BLaER1 (cell line): Measurements from ENCODE around the gene TNFRSF4.

ENCODE experiments used
- H3K27ac ChIP-seq: shearing (Covaris generic); formaldehyde crosslinking; 2 replicates; pipeline ENCODE4 v1.8.1; 2022
- H3K27me3 ChIP-seq: shearing (Covaris generic); formaldehyde crosslinking; 2 replicates; pipeline ENCODE4 v1.8.1; 2022
- H3K36me3 ChIP-seq: shearing (Covaris generic); formaldehyde crosslinking; 2 replicates; pipeline ENCODE4 v1.8.1; 2022
- H3K4me1 ChIP-seq: shearing (Covaris generic); formaldehyde crosslinking; 2 replicates; pipeline ENCODE4 v1.8.1; 2022
- H3K4me2 ChIP-seq: shearing (Covaris generic); formaldehyde crosslinking; 2 replicates; pipeline ENCODE4 v1.8.1; 2022
- H3K4me3 ChIP-seq: shearing (Covaris generic); formaldehyde crosslinking; 2 replicates; pipeline ENCODE4 v1.8.1; 2022
- H3K9ac ChIP-seq: shearing (Covaris generic); formaldehyde crosslinking; 2 replicates; pipeline ENCODE4 v1.8.1; 2022
- H3K9me3 ChIP-seq: shearing (Covaris generic); formaldehyde crosslinking; 2 replicates; pipeline ENCODE4 v1.8.1; 2022
- H4K20me1 ChIP-seq: shearing (Covaris generic); formaldehyde crosslinking; 2 replicates; pipeline ENCODE4 v1.8.1; 2022
- Cebpa-rat ChIP-seq: shearing (Covaris generic); IDR thresholded peaks from 2 replicates; pipeline ENCODE4 v1.8.1; 2022

The TNFRSF4 gene

DNA sequence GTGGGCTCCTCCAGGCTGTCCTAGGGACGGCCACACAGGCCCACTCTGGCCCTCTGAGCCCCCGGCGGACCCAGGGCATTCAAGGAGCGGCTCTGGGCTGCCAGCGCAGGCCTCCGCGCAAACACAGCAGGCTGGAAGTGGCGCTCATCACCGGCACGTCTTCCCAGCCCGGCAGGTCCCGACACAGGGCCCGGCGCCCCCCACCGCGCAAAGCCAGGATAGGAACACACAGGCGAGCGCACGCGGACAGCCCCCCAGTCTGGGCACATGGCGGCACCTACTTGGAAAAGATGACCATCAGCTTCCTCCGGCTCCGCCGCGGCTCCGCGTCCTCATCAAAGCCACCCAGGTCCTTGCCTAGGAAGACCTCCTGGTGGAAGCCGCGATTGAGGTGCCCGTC lies 14.2 kb upstream of the TNFRSF4 start:
- H3K4me2 ChIP-seq: no peak overlapping the region
- H3K36me3 ChIP-seq: peaks cover 68% of the 10 kb centered on the region
- no peak overlapping the region for H3K27ac ChIP-seq
- peaks cover 84% of the 10 kb centered on the region for H4K20me1 ChIP-seq
- no peak for TF ChIP-seq Cebpa-rat
- H3K9ac ChIP-seq: no peak overlapping the region
- no peak overlapping the region for H3K4me3 ChIP-seq
- H3K4me1 ChIP-seq: peaks cover 30% of the 10 kb centered on the region
- H3K9me3 ChIP-seq: no peaks in the 10 kb centered on the region
- H3K27me3 ChIP-seq: no peaks in the 10 kb centered on the region

- Histone ChIP-seq H3K27me3 (no peaks in the 10 kb centered on the region), H3K9me3 (no peaks in the 10 kb centered on the region), H3K27ac (no peak overlapping the region), H3K9ac (no peak overlapping the region), H4K20me1 (peaks cover 86% of the 10 kb centered on the region), H3K4me3 (no peak overlapping the region), H3K36me3 (peaks cover 76% of the 10 kb centered on the region), H3K4me1 (peaks cover 22% of the 10 kb centered on the region), H3K4me2 (no peak overlapping the region)
- TF ChIP-seq Cebpa-rat: no peak
Measured at GRCh38 chr1:1227386-1227785, 13.4 kb upstream of the TNFRSF4 start.

DNA sequence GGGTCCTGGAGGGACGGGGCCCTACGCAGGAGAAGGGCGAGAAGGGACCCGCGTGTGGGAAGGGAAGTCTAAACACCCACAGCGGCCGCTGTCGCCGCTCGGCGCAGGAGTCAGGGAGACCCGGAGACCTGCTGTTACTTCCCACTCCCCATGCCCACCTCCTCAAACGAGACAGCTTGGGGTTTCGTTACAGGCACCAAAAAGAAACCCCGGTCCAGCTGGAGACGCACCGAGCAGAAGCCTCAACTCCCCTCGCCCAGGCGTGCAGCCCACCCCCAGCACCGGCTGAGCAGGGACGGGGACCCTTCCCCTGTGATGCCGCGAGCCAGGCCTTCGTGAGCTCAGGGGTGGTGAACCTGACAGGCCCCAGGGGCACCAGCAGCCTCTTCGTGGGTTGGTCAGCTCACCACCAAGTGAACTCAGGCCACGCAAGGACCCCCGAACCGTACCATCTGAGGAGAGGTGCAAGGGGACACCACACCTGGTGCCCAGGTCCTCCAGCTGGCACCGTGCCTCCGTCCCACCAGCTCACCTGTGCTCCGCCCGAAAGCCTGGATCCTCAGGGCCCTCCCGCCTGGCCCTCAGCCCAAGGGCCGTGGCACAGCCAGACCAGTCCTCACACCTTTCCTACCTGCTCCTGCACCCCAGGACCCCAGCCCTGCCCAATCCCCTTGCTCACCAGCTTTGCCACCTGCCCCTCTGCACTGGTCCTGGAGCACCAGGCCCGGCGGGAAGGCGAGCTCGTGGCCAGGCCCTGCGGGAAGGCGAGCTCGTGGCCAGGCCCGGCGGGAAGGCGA lies 12.8 kb upstream of the TNFRSF4 start:
- no peaks in the 10 kb centered on the region for H3K9me3 ChIP-seq
- H3K27ac ChIP-seq: no peak overlapping the region
- H3K9ac ChIP-seq: no peak overlapping the region
- no peak for TF ChIP-seq Cebpa-rat
- H3K4me2 ChIP-seq: no peak overlapping the region
- H3K4me3 ChIP-seq: no peak overlapping the region
- peaks cover 82% of the 10 kb centered on the region for H3K36me3 ChIP-seq
- H4K20me1 ChIP-seq: peaks cover 90% of the 10 kb centered on the region
- H3K27me3 ChIP-seq: no peaks in the 10 kb centered on the region
- H3K4me1 ChIP-seq: peaks cover 20% of the 10 kb centered on the region

- peaks cover 18% of the 10 kb centered on the region for H3K4me1 ChIP-seq
- H3K4me2 ChIP-seq: no peak overlapping the region
- H4K20me1 ChIP-seq: peaks cover 96% of the 10 kb centered on the region
- no peaks in the 10 kb centered on the region for H3K9me3 ChIP-seq
- H3K9ac ChIP-seq: no peak overlapping the region
- H3K27ac ChIP-seq: no peak overlapping the region
- no peak for TF ChIP-seq Cebpa-rat
- no peaks in the 10 kb centered on the region for H3K27me3 ChIP-seq
- peaks cover 91% of the 10 kb centered on the region for H3K36me3 ChIP-seq
- no peak overlapping the region for H3K4me3 ChIP-seq
Measured at GRCh38 chr1:1225913-1226312, 12.0 kb upstream of the TNFRSF4 start.

DNA sequence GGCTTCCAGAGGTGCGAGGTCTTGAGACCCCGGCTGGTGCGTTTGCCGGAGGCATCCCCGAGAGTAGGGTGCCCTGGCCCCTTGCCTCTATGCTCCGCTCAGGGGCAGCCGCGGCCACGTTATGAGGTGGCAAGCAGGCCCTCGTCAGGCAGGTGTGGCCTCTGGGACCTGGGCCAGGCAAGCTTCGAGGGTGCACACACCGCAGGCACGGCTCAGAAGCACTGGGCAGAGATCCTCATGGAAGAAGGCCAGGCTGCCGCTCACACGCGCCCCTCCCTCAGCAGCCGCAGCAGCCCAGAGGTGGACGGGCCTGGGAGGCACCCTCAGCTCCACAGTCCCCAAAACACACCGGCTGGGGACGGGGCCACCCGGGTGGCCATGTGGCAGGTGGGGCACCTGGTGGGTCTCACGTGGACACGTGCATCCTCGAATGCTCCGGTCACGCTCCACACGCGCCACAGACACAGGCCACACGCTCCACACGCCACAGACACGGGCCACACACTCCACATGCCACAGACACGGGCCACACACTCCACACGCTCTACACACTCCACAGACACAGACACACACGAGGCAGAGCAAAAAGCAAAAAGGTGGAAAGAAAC lies 11.4 kb upstream of the TNFRSF4 start:
- no peaks in the 10 kb centered on the region for H3K27me3 ChIP-seq
- H3K4me2 ChIP-seq: no peak overlapping the region
- H3K27ac ChIP-seq: no peak overlapping the region
- peaks cover 12% of the 10 kb centered on the region for H3K4me1 ChIP-seq
- H3K9me3 ChIP-seq: no peaks in the 10 kb centered on the region
- H3K36me3 ChIP-seq: peaks cover 97% of the 10 kb centered on the region
- TF ChIP-seq Cebpa-rat: no peak
- peaks cover 96% of the 10 kb centered on the region for H4K20me1 ChIP-seq
- H3K9ac ChIP-seq: no peak overlapping the region
- H3K4me3 ChIP-seq: no peak overlapping the region

DNA sequence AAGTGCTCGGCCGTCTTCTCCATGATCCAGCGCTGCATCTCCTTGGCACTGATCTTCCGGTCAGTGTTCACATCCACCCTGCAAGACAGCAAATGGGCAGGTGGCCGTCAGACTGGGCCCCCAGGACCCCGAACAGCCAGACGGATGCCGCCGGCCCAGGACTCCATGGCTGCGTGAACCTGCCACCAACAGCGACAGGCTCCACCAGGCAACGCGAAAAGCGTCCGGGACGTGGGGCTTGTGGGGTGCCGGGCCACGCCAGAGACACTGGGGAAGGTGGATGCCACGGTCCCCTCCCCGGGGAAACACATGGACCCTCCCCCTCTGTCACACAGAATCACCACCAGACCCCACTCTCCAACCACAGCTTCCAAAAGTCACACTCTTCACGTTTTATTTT lies 9.9 kb upstream of the TNFRSF4 start:
- no peak overlapping the region for H3K4me3 ChIP-seq
- H3K4me2 ChIP-seq: no peak overlapping the region
- no peak overlapping the region for H3K9ac ChIP-seq
- peaks cover 94% of the 10 kb centered on the region for H4K20me1 ChIP-seq
- H3K4me1 ChIP-seq: no peaks in the 10 kb centered on the region
- peaks cover 99% of the 10 kb centered on the region for H3K36me3 ChIP-seq
- no peaks in the 10 kb centered on the region for H3K27me3 ChIP-seq
- no peak overlapping the region for H3K27ac ChIP-seq
- H3K9me3 ChIP-seq: no peaks in the 10 kb centered on the region
- no peak for TF ChIP-seq Cebpa-rat

DNA sequence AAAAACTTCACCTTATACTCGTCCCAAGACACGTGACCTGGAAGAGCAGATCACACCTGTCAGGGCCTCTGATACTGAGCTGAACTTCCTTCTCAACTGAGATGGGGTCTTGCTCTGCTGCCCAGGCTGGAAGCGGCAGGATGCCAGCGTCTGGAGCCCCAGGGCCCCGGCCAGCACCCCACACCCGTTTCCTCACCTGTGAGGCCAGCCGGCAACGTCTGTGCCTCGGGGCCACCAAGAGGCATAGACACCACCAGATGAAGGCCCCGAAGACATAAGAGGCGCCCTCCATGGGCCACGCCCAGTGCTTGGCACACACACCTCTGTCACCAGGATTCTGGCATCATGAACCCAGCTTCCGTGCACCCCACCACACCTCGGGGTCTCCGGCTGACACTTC lies 9.4 kb upstream of the TNFRSF4 start:
- H3K27ac ChIP-seq: no peak overlapping the region
- H3K4me3 ChIP-seq: no peak overlapping the region
- H3K4me1 ChIP-seq: no peaks in the 10 kb centered on the region
- H3K36me3 ChIP-seq: peaks cover 99% of the 10 kb centered on the region
- no peaks in the 10 kb centered on the region for H3K9me3 ChIP-seq
- H3K27me3 ChIP-seq: no peaks in the 10 kb centered on the region
- H3K4me2 ChIP-seq: no peak overlapping the region
- TF ChIP-seq Cebpa-rat: no peak
- no peak overlapping the region for H3K9ac ChIP-seq
- peaks cover 94% of the 10 kb centered on the region for H4K20me1 ChIP-seq

- Histone ChIP-seq H3K9ac (no peak overlapping the region), H3K4me1 (no peaks in the 10 kb centered on the region), H3K4me3 (no peak overlapping the region), H3K4me2 (no peak overlapping the region), H3K36me3 (peaks cover 99% of the 10 kb centered on the region), H3K9me3 (no peaks in the 10 kb centered on the region), H3K27ac (no peak overlapping the region), H4K20me1 (peaks cover 94% of the 10 kb centered on the region), H3K27me3 (no peaks in the 10 kb centered on the region)
- no peak for TF ChIP-seq Cebpa-rat
Measured at GRCh38 chr1:1222575-1223225, 8.7 kb upstream of the TNFRSF4 start.

- no peak for TF ChIP-seq Cebpa-rat
- Histone ChIP-seq H3K4me3 (no peak overlapping the region), H4K20me1 (peaks cover 94% of the 10 kb centered on the region), H3K27ac (no peak overlapping the region), H3K36me3 (peaks cover 99% of the 10 kb centered on the region), H3K4me1 (peaks cover 2% of the 10 kb centered on the region; the same call in 1 of the 2 replicates), H3K27me3 (no peaks in the 10 kb centered on the region), H3K9ac (no peak overlapping the region), H3K4me2 (no peak overlapping the region), H3K9me3 (no peaks in the 10 kb centered on the region)
Measured at GRCh38 chr1:1221887-1222574, 8.1 kb upstream of the TNFRSF4 start.

DNA sequence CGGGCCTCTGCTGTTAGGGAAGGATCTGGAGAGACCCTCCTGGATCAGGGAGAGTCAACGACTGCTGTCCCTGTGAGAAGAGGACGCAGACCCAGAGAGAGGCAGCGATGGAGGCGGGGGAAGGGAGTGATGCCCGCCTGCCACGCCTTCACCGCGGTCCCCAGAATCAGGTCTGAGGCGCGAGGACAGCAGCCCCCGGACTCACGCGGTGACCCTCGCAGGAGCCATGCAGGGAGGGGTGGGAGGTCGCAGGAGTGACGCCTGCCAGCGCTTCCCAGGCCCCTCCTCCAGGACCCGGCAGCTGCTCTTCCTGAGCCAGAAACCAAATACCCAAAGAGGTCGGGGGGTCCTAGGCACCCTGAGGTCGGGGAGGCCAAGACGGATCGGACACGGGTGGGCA lies 6.2 kb upstream of the TNFRSF4 start:
- Histone ChIP-seq H3K9me3 (no peaks in the 10 kb centered on the region), H3K36me3 (peaks cover 99% of the 10 kb centered on the region), H3K9ac (no peak overlapping the region), H3K4me3 (no peak overlapping the region), H4K20me1 (peaks cover 94% of the 10 kb centered on the region), H3K4me2 (no peak overlapping the region), H3K4me1 (peaks cover 20% of the 10 kb centered on the region), H3K27me3 (no peaks in the 10 kb centered on the region), H3K27ac (no peak overlapping the region)
- no peak for TF ChIP-seq Cebpa-rat
